HG03108 (cell line): ENCODE data around the gene DTD2.

Experiments
- ATAC-seq: cut with Tn5 transposase; IDR thresholded peaks from one replicate; pipeline ENCODE4 v1.9.1; 2021; ENCODE audit warnings: moderate library complexity; ENCODE audit not compliant: unreplicated experiment

Gene DTD2

GRCh38 chr14:31408421-31408820, 48.9 kb downstream of the DTD2 start:
- no peak for ATAC-seq

- ATAC-seq = no peak
Measured at GRCh38 chr14:31405599-31406232, 51.6 kb downstream of the DTD2 start.

- no peak for ATAC-seq
Measured at GRCh38 chr14:31405106-31405505, 52.2 kb downstream of the DTD2 start.

GRCh38 chr14:31403707-31404106, 53.6 kb downstream of the DTD2 start:
- no peak for ATAC-seq

GRCh38 chr14:31402764-31403439, 54.4 kb downstream of the DTD2 start:
- ATAC-seq = no peak

- ATAC-seq = no peak
Measured at GRCh38 chr14:31401369-31401932, 55.9 kb downstream of the DTD2 start.

GRCh38 chr14:31400031-31400638, 57.2 kb downstream of the DTD2 start:
- ATAC-seq = no peak
